ENCODE data around the gene UQCR10.

The UQCR10 gene

GRCh38 chr22:29723766-29724165 lies 43.4 kb upstream of the UQCR10 start:
- no peaks in the 10 kb centered on the region for H3K36me3 ChIP-seq (ENCODE audit: control insufficient read depth in 2 of 2, insufficient read depth in 1 of 2, low read length in 2 of 2)
- CTCF ChIA-PET = interaction anchor here (0.7 to 1.1 kb wide), 2 partner anchors 354 to 787 kb away, joined by 3 to 4 read pairs; no protein-coding TSS in a partner anchor
- POLR2A ChIA-PET = no interaction called here

GRCh38 chr22:29724843-29725242 lies 42.3 kb upstream of the UQCR10 start:
- H3K36me3 ChIP-seq (ENCODE audit: control insufficient read depth in 2 of 2, insufficient read depth in 1 of 2, low read length in 2 of 2) = no peaks in the 10 kb centered on the region
- CTCF ChIA-PET = interaction anchor here (0.6 kb wide), 2 partner anchors 53 to 502 kb away, joined by 3 read pairs; no protein-coding TSS in a partner anchor
- H3K4me3 ChIP-seq (ENCODE audit: low read depth, low read length) = no peak overlapping the region
- no peaks in the 10 kb centered on the region for H3K4me1 ChIP-seq (ENCODE audit: control insufficient read depth, insufficient read depth, low read length)
- POLR2A ChIA-PET = interaction anchor here (0.6 kb wide), 1 partner anchor 48 kb away, joined by 3 read pairs; no protein-coding TSS in a partner anchor
- peak; percentile 59; the same call in 1 of the 2 replicates for TF ChIP-seq GLIS2 (tag by site-specific recombination; IDR thresholded peaks at IDR 0.05)
- no peak for TF ChIP-seq ZNF629 (tag by site-specific recombination; IDR thresholded peaks at IDR 0.05)
- peak; percentile 58; the same call in 1 of the 2 replicates for TF ChIP-seq ZBTB48 (tag by site-specific recombination; IDR thresholded peaks at IDR 0.05)
- peak; percentile 51 for TF ChIP-seq ZFHX2 (tag by site-specific recombination; conservative IDR thresholded peaks at IDR 0.05)
- peak; percentile 74 for TF ChIP-seq ZIC2 (tag by site-specific recombination; IDR thresholded peaks at IDR 0.05)
- peak; percentile 72 for TF ChIP-seq EGR2 (tag by site-specific recombination; IDR thresholded peaks at IDR 0.05; ENCODE audit: low read depth)
- TF ChIP-seq GLIS1 (tag by site-specific recombination; IDR thresholded peaks at IDR 0.05) = peak; percentile 84
- TF ChIP-seq ZNF341 (tag by site-specific recombination; IDR thresholded peaks at IDR 0.05; ENCODE audit: low read depth) = no peak
- no peaks in the 10 kb centered on the region for H3K9me3 ChIP-seq (ENCODE audit: control insufficient read depth, insufficient read depth, low read depth, low read length)
- no peak overlapping the region for H3K27ac ChIP-seq (ENCODE audit: extremely low read depth, low read depth, low read length)

More at GRCh38 chr22:29723766-29724165, 43.4 kb upstream of the UQCR10 start:
- Histone ChIP-seq H3K4me1 (ENCODE audit: control insufficient read depth, insufficient read depth, low read length) (no peaks in the 10 kb centered on the region), H3K4me3 (ENCODE audit: low read depth, low read length) (no peak overlapping the region), H3K27ac (ENCODE audit: extremely low read depth, low read depth, low read length) (no peak overlapping the region), H3K9me3 (ENCODE audit: control insufficient read depth, insufficient read depth, low read depth, low read length) (no peaks in the 10 kb centered on the region)
- TF ChIP-seq ZNF311 (tag by site-specific recombination; IDR thresholded peaks at IDR 0.05; ENCODE audit: borderline replicate concordance) = no peak
- TF ChIP-seq KLF9 (tag by site-specific recombination; IDR thresholded peaks at IDR 0.05; ENCODE audit: low read depth) = no peak
- TF ChIP-seq, protein P1, sequence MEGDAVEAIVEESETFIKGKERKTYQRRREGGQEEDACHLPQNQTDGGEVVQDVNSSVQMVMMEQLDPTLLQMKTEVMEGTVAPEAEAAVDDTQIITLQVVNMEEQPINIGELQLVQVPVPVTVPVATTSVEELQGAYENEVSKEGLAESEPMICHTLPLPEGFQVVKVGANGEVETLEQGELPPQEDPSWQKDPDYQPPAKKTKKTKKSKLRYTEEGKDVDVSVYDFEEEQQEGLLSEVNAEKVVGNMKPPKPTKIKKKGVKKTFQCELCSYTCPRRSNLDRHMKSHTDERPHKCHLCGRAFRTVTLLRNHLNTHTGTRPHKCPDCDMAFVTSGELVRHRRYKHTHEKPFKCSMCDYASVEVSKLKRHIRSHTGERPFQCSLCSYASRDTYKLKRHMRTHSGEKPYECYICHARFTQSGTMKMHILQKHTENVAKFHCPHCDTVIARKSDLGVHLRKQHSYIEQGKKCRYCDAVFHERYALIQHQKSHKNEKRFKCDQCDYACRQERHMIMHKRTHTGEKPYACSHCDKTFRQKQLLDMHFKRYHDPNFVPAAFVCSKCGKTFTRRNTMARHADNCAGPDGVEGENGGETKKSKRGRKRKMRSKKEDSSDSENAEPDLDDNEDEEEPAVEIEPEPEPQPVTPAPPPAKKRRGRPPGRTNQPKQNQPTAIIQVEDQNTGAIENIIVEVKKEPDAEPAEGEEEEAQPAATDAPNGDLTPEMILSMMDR (tag by site-specific recombination; IDR thresholded peaks at IDR 0.05) = 0 out of 2 replicates have a peak, but pooled peaks have one; percentile 14
- peak; percentile 41; the same call in 1 of the 2 replicates for TF ChIP-seq SCRT2 (tag by site-specific recombination; IDR thresholded peaks at IDR 0.05)
- no peak for TF ChIP-seq ZNF132 (tag by site-specific recombination; IDR thresholded peaks at IDR 0.05; ENCODE audit: borderline replicate concordance)
- TF ChIP-seq ZNF416 (tag by site-specific recombination; IDR thresholded peaks at IDR 0.05) = no peak

DNA sequence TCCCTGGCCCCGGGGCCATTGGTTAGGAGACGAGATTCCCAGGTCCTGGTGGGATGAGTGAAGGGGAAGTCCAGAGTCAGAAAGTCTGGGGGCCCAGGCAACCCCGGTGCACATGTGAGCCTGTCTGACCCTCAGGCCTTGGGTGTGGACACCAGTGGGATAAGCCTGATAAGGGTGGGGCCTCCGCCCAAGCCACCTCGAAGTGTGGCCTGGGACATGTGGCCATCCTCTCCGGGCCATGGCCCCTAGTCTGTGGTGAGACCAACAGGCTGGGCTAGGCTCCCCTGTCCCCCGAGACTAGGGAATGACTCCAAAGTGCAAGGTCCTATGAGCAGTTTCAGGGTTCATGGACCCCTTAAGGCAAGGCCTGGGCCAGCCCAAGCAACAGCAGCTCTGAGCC lies 41.1 kb upstream of the UQCR10 start:
- CTCF ChIA-PET = interaction anchor here (0.6 to 1.4 kb wide), 6 partner anchors 8 to 325 kb away, joined by 3 to 9 read pairs (median 3); no protein-coding TSS in a partner anchor

More for the DNA sequence above, 41.1 kb upstream of the UQCR10 start:
- no peak overlapping the region for H3K27ac ChIP-seq (ENCODE audit: extremely low read depth, low read depth, low read length)
- H3K4me3 ChIP-seq (ENCODE audit: low read depth, low read length) = no peak overlapping the region
- no peak for TF ChIP-seq ZNF391 (tag by site-specific recombination; IDR thresholded peaks at IDR 0.05; ENCODE audit: borderline replicate concordance, low read depth)
- TF ChIP-seq, protein P2, sequence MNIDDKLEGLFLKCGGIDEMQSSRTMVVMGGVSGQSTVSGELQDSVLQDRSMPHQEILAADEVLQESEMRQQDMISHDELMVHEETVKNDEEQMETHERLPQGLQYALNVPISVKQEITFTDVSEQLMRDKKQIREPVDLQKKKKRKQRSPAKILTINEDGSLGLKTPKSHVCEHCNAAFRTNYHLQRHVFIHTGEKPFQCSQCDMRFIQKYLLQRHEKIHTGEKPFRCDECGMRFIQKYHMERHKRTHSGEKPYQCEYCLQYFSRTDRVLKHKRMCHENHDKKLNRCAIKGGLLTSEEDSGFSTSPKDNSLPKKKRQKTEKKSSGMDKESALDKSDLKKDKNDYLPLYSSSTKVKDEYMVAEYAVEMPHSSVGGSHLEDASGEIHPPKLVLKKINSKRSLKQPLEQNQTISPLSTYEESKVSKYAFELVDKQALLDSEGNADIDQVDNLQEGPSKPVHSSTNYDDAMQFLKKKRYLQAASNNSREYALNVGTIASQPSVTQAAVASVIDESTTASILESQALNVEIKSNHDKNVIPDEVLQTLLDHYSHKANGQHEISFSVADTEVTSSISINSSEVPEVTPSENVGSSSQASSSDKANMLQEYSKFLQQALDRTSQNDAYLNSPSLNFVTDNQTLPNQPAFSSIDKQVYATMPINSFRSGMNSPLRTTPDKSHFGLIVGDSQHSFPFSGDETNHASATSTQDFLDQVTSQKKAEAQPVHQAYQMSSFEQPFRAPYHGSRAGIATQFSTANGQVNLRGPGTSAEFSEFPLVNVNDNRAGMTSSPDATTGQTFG (tag by site-specific recombination; IDR thresholded peaks at IDR 0.05; ENCODE audit: borderline replicate concordance) = no peak
- no peak for TF ChIP-seq FEZF1 (tag by site-specific recombination; IDR thresholded peaks at IDR 0.05)
- TF ChIP-seq SP3 (tag by site-specific recombination; IDR thresholded peaks at IDR 0.05) = no peak
- no peak for TF ChIP-seq ZNF521 (tag by site-specific recombination; IDR thresholded peaks at IDR 0.05)
- TF ChIP-seq ZBTB11 (tag by site-specific recombination; conservative IDR thresholded peaks at IDR 0.05; ENCODE audit: low read depth) = no peak
- TF ChIP-seq ZNF664 (tag by site-specific recombination; IDR thresholded peaks at IDR 0.05) = no peak
- peaks cover 0 to 3% of the 10 kb centered on the region in 2 experiments; a peak in 1 of 3 replicates for H3K36me3 ChIP-seq (ENCODE audit: control insufficient read depth in 2 of 2, insufficient read depth in 1 of 2, low read length in 2 of 2)
- POLR2A ChIA-PET = no interaction called here
- no peaks in the 10 kb centered on the region for H3K9me3 ChIP-seq (ENCODE audit: control insufficient read depth, insufficient read depth, low read depth, low read length)
- no peaks in the 10 kb centered on the region for H3K4me1 ChIP-seq (ENCODE audit: control insufficient read depth, insufficient read depth, low read length)

Measured in HEK293 (cell line).